A172 (cell line): Measurements from ENCODE around the gene GRM1. TPM values are rescaled to one million over a fixed set of nuclear protein-coding genes. Genes with fewer than 3 reads are reported as not detected.

Experiments
- DNase-seq: peaks from one replicate; pipeline ENCODE4 v3.0.0-alpha.2; 2015; ENCODE audit warnings: low spot score
- total RNA-seq: library from RNA; depleted of rRNA; stranded (reverse); fragments of >200 nt; shearing (Covaris generic); gene quantifications from 2 replicates; pipeline ENCODE4 v1.2.3, GENCODE V29; 2014; rRNA removed

Gene GRM1
- total RNA-seq, 1 experiment from 2014 or later: 0.10 TPM

- DNase-seq: no peak
Measured at GRCh38 chr6:146456886-146457285, 428.0 kb downstream of the GRM1 start.

GRCh38 chr6:146460941-146461340, 432.1 kb downstream of the GRM1 start:
- DNase-seq: no peak

GRCh38 chr6:146470091-146470770, 441.4 kb downstream of the GRM1 start:
- DNase-seq: no peak

GRCh38 chr6:146472918-146473317, 444.1 kb downstream of the GRM1 start:
- DNase-seq: no peak

GRCh38 chr6:146481527-146481926, 452.7 kb downstream of the GRM1 start:
- DNase-seq: no peak

- DNase-seq: no peak
Measured at GRCh38 chr6:146484411-146484810, 455.5 kb downstream of the GRM1 start.

Other genes with a start within 250 kb of the GRM1 start
- gene FBXO30, start 214.3 kb upstream of the GRM1 start, total RNA-seq: 7.2 and 8.6 TPM in 2 replicates
- gene SHPRH, start 64.7 kb upstream of the GRM1 start, total RNA-seq: 10.2 and 10.8 TPM in 2 replicates